Neural cell (in vitro differentiated cells): ENCODE data around the gene SFTPA1.
"Not testable (repeated sequence)": the region's sequence is repeated elsewhere in the genome, so short reads cannot be mapped to it uniquely, and the experiment has no call there.

Source experiments
- EZH2 ChIP-seq: fragments of 200-600, 300-800 bp; shearing (Covaris generic), sonication (generic); IDR thresholded peaks from 2 replicates; pipeline ENCODE4 v1.6.1; 2014; ENCODE audit warnings: antibody characterized with exemption, low read length, borderline replicate concordance, mild to moderate bottlenecking; ENCODE audit not compliant: insufficient read depth, poor library complexity, severe bottlenecking
- MXI1 ChIP-seq: fragments of 450-650 bp; conservative IDR thresholded peaks from 2 replicates; pipeline ENCODE4 v1.6.1; 2014; ENCODE audit warnings: antibody characterized with exemption, mild to moderate bottlenecking; ENCODE audit not compliant: poor library complexity, severe bottlenecking
- POLR2AphosphoS5 ChIP-seq: IDR thresholded peaks from 2 replicates; pipeline ENCODE4 v1.6.1; 2012
- RAD21 ChIP-seq: fragments of 450-650 bp; conservative IDR thresholded peaks from 2 replicates; pipeline ENCODE4 v1.6.1; 2014; ENCODE audit warnings: antibody characterized with exemption, mild to moderate bottlenecking, moderate library complexity
- TAF1 ChIP-seq: IDR thresholded peaks from 2 replicates; pipeline ENCODE4 v1.6.1; 2012; ENCODE audit warnings: low read depth
- TF ChIP-seq, protein P1 (sequence below): fragments of 450-650 bp; IDR thresholded peaks from 2 replicates; pipeline ENCODE4 v1.5.1; 2014; ENCODE audit warnings: antibody characterized with exemption, mild to moderate bottlenecking, moderate library complexity; ENCODE audit not compliant: poor library complexity, severe bottlenecking
- TF ChIP-seq, protein P2 (sequence below): IDR thresholded peaks from 2 replicates; pipeline ENCODE4 v1.6.1; 2012; ENCODE audit warnings: borderline replicate concordance

DNA sequence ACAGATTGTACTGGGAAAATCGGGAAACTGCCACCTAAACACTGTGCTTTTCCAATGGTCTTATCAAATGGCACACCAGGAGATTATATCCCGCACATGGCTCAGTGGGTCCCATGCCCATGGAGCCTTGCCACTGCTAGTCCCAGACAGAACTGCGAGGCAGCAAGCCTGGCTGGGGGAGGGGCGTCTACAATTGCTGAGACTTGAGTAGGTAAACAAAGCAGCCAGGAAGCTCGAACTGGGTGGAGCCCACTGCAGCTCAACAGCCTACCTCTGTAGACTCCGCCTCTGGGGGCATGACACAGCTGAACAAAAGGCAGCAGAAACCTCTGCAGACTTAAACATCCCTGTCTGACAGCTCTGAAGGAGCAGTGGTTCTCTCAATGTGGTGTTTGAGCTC lies 40.1 kb upstream of the SFTPA1 start:
- TF ChIP-seq EZH2, POLR2AphosphoS5, TAF1, RAD21, MXI1: not testable (repeated sequence)
- TF ChIP-seq, protein P1, sequence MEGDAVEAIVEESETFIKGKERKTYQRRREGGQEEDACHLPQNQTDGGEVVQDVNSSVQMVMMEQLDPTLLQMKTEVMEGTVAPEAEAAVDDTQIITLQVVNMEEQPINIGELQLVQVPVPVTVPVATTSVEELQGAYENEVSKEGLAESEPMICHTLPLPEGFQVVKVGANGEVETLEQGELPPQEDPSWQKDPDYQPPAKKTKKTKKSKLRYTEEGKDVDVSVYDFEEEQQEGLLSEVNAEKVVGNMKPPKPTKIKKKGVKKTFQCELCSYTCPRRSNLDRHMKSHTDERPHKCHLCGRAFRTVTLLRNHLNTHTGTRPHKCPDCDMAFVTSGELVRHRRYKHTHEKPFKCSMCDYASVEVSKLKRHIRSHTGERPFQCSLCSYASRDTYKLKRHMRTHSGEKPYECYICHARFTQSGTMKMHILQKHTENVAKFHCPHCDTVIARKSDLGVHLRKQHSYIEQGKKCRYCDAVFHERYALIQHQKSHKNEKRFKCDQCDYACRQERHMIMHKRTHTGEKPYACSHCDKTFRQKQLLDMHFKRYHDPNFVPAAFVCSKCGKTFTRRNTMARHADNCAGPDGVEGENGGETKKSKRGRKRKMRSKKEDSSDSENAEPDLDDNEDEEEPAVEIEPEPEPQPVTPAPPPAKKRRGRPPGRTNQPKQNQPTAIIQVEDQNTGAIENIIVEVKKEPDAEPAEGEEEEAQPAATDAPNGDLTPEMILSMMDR: not testable (repeated sequence)
- TF ChIP-seq, protein P2, sequence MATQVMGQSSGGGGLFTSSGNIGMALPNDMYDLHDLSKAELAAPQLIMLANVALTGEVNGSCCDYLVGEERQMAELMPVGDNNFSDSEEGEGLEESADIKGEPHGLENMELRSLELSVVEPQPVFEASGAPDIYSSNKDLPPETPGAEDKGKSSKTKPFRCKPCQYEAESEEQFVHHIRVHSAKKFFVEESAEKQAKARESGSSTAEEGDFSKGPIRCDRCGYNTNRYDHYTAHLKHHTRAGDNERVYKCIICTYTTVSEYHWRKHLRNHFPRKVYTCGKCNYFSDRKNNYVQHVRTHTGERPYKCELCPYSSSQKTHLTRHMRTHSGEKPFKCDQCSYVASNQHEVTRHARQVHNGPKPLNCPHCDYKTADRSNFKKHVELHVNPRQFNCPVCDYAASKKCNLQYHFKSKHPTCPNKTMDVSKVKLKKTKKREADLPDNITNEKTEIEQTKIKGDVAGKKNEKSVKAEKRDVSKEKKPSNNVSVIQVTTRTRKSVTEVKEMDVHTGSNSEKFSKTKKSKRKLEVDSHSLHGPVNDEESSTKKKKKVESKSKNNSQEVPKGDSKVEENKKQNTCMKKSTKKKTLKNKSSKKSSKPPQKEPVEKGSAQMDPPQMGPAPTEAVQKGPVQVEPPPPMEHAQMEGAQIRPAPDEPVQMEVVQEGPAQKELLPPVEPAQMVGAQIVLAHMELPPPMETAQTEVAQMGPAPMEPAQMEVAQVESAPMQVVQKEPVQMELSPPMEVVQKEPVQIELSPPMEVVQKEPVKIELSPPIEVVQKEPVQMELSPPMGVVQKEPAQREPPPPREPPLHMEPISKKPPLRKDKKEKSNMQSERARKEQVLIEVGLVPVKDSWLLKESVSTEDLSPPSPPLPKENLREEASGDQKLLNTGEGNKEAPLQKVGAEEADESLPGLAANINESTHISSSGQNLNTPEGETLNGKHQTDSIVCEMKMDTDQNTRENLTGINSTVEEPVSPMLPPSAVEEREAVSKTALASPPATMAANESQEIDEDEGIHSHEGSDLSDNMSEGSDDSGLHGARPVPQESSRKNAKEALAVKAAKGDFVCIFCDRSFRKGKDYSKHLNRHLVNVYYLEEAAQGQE: not testable (repeated sequence)
